SK-N-SH treated with all-trans-retinoic acid at 6 μM for 48 hours (cell line): Measurements from ENCODE around the gene TEC.

Source experiments
- ATAC-seq: fragments of 200-7000 bp; cut with Tn5 transposase; 3 replicates; pipeline ENCODE4 v1.9.1; 2020; ENCODE audit warnings: mild to moderate bottlenecking, moderate library complexity
- ARNTL ChIP-seq: fragments of 450-650 bp; formaldehyde crosslinking; IDR thresholded peaks from 2 replicates; pipeline ENCODE4 v1.5.0; 2020; ENCODE audit warnings: low read depth, mild to moderate bottlenecking, moderate library complexity, borderline replicate concordance
- BACH2 ChIP-seq: fragments of 250-450 bp; sonication (Bioruptor Pico); IDR thresholded peaks from 2 replicates; pipeline ENCODE4 v1.9.0; 2021; ENCODE audit warnings: mild to moderate bottlenecking, borderline replicate concordance
- CSDC2 ChIP-seq: fragments of 250-450 bp; sonication (Bioruptor Pico); IDR thresholded peaks from 2 replicates; pipeline ENCODE4 v1.5.0; 2020; ENCODE audit warnings: mild to moderate bottlenecking, moderate library complexity
- GLIS3 ChIP-seq: fragments of 250-450 bp; sonication (Bioruptor Pico); IDR thresholded peaks from 2 replicates; pipeline ENCODE4 v1.5.0; 2020; ENCODE audit warnings: mild to moderate bottlenecking, moderate library complexity
- ISL1 ChIP-seq: fragments of 250-450 bp; sonication (Bioruptor Pico); IDR thresholded peaks from 2 replicates; pipeline ENCODE4 v2.1.2; 2022; ENCODE audit warnings: mild to moderate bottlenecking, moderate library complexity
- OSR1 ChIP-seq: fragments of 250-450 bp; sonication (Bioruptor Pico); IDR thresholded peaks from 2 replicates; pipeline ENCODE4 v1.8.0; 2022; ENCODE audit warnings: moderate library complexity, mild to moderate bottlenecking, inconsistent platforms
- PATZ1 ChIP-seq: fragments of 250-450 bp; sonication (Bioruptor Pico); IDR thresholded peaks from 2 replicates; pipeline ENCODE4 v1.8.0; 2020; ENCODE audit warnings: mild to moderate bottlenecking, moderate library complexity, borderline replicate concordance
- PPARA ChIP-seq: fragments of 250-450 bp; sonication (Bioruptor Pico); IDR thresholded peaks from 2 replicates; pipeline ENCODE4 v1.5.0; 2020; ENCODE audit warnings: mild to moderate bottlenecking, borderline replicate concordance
- RARB ChIP-seq: fragments of 250-450 bp; sonication (Bioruptor Pico); IDR thresholded peaks from 2 replicates; pipeline ENCODE4 v1.8.0; 2021; ENCODE audit warnings: mild to moderate bottlenecking, moderate library complexity
- TCF4 ChIP-seq: fragments of 250-450 bp; sonication (Bioruptor Pico); IDR thresholded peaks from 2 replicates; pipeline ENCODE4 v1.8.0; 2021; ENCODE audit warnings: mild to moderate bottlenecking, moderate library complexity, borderline replicate concordance
- ZC3H10 ChIP-seq: fragments of 250-450 bp; sonication (Bioruptor Pico); IDR thresholded peaks from 2 replicates; pipeline ENCODE4 v1.5.1; 2021; ENCODE audit warnings: mild to moderate bottlenecking, moderate library complexity
- ZNF565 ChIP-seq: fragments of 450-650 bp; formaldehyde crosslinking; conservative IDR thresholded peaks from 2 replicates; pipeline ENCODE4 v1.5.0; 2020; ENCODE audit warnings: low read depth, mild to moderate bottlenecking, moderate library complexity
- TF ChIP-seq, protein P1 (sequence below): fragments of 250-450 bp; sonication (Bioruptor Pico); IDR thresholded peaks from 2 replicates; pipeline ENCODE4 v1.5.1; 2021; ENCODE audit warnings: mild to moderate bottlenecking, moderate library complexity
- TF ChIP-seq, protein P2 (sequence below): fragments of 250-450 bp; sonication (Bioruptor Pico); IDR thresholded peaks from 2 replicates; pipeline ENCODE4 v1.5.1; 2020; ENCODE audit warnings: low read depth, mild to moderate bottlenecking, moderate library complexity
- TF ChIP-seq, protein P3 (sequence below): fragments of 250-450 bp; sonication (Bioruptor Pico); IDR thresholded peaks from 2 replicates; pipeline ENCODE4 v1.8.0; 2021; ENCODE audit warnings: low read depth, mild to moderate bottlenecking, moderate library complexity, borderline replicate concordance

The TEC gene

GRCh38 chr4:48300004-48300403 is 30.4 kb upstream of the TEC start:
- no peak for TF ChIP-seq BACH2 (CRISPR knock-in tag)
- peak; percentile 59 for TF ChIP-seq ISL1 (CRISPR knock-in tag)
- TF ChIP-seq, protein P1, sequence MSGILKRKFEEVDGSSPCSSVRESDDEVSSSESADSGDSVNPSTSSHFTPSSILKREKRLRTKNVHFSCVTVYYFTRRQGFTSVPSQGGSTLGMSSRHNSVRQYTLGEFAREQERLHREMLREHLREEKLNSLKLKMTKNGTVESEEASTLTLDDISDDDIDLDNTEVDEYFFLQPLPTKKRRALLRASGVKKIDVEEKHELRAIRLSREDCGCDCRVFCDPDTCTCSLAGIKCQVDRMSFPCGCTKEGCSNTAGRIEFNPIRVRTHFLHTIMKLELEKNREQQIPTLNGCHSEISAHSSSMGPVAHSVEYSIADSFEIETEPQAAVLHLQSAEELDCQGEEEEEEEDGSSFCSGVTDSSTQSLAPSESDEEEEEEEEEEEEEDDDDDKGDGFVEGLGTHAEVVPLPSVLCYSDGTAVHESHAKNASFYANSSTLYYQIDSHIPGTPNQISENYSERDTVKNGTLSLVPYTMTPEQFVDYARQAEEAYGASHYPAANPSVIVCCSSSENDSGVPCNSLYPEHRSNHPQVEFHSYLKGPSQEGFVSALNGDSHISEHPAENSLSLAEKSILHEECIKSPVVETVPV (CRISPR knock-in tag) = no peak
- TF ChIP-seq, protein P2, sequence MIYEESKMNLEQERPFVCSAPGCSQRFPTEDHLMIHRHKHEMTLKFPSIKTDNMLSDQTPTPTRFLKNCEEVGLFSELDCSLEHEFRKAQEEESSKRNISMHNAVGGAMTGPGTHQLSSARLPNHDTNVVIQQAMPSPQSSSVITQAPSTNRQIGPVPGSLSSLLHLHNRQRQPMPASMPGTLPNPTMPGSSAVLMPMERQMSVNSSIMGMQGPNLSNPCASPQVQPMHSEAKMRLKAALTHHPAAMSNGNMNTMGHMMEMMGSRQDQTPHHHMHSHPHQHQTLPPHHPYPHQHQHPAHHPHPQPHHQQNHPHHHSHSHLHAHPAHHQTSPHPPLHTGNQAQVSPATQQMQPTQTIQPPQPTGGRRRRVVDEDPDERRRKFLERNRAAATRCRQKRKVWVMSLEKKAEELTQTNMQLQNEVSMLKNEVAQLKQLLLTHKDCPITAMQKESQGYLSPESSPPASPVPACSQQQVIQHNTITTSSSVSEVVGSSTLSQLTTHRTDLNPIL (CRISPR knock-in tag) = no peak
- no peak for TF ChIP-seq OSR1 (CRISPR knock-in tag)
- peak; percentile 86 for ATAC-seq

DNA sequence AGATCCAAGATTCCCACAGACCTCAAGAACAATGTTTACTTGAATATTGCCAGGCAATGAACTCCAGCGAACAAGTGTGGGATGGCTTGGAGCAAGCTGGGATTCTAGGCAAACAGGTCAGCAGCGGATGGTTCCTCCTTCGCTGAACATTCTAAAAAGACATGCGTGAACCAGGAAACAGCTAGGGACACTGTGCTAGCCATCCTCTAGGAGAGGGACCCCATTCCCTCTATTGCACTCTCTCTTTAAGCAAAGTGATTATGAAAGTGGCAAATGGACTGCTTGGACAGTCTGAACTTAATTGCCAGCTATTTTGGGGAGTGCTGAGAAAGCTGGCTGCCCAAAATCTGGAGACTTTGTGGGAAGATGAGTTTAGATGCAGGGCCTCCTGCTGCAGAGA is 29.9 kb upstream of the TEC start:
- ATAC-seq = peak; percentile 60

DNA sequence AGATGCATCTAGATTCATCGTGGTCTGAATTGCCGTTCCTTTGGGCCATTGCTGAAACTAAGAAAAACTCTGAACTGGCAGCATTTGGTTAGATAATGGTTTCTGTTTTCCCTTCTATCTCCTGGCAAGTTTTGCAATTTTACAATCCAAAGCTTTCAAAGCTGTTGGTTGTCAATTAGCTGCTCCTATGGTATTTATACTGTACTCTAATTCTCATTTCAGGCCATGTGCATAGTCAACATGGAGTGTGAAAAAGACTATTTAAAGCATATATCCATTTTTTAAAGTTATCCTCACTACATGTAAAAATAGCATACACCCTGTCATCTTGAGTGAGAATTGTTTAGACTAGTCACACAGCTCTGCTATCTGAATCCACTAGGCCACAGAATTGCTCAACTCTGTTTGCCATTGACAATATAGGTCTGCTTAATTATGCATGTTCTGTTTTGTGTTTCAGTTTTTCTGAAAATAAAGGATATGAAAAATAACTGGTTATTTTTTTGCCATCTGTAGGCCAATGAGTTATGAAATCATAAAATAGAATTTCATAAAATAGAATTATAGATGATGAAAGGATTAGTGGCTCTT is 27.7 kb upstream of the TEC start:
- TF ChIP-seq RARB (CRISPR knock-in tag) = no peak
- no peak for TF ChIP-seq ISL1 (CRISPR knock-in tag)
- TF ChIP-seq ZC3H10 (CRISPR knock-in tag) = no peak
- TF ChIP-seq, protein P3, sequence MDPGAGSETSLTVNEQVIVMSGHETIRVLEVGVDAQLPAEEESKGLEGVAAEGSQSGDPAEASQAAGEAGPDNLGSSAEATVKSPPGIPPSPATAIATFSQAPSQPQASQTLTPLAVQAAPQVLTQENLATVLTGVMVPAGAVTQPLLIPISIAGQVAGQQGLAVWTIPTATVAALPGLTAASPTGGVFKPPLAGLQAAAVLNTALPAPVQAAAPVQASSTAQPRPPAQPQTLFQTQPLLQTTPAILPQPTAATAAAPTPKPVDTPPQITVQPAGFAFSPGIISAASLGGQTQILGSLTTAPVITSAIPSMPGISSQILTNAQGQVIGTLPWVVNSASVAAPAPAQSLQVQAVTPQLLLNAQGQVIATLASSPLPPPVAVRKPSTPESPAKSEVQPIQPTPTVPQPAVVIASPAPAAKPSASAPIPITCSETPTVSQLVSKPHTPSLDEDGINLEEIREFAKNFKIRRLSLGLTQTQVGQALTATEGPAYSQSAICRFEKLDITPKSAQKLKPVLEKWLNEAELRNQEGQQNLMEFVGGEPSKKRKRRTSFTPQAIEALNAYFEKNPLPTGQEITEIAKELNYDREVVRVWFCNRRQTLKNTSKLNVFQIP (CRISPR knock-in tag) = no peak
- TF ChIP-seq ZNF565 = no peak
- TF ChIP-seq ARNTL (CRISPR knock-in tag) = no peak
- TF ChIP-seq GLIS3 (CRISPR knock-in tag) = no peak
- no peak for TF ChIP-seq CSDC2 (CRISPR knock-in tag)
- TF ChIP-seq OSR1 (CRISPR knock-in tag) = no peak
- no peak for TF ChIP-seq TCF4 (CRISPR knock-in tag)
- TF ChIP-seq, protein P2 (CRISPR knock-in tag) = no peak
- no peak for TF ChIP-seq PPARA (CRISPR knock-in tag)
- no peak for TF ChIP-seq BACH2 (CRISPR knock-in tag)
- TF ChIP-seq PATZ1 (CRISPR knock-in tag) = no peak
- TF ChIP-seq, all 23 proteins: peak for 0
- ATAC-seq = no peak

More for the DNA sequence above, 29.9 kb upstream of the TEC start:
- TF ChIP-seq, protein P1 (CRISPR knock-in tag) = no peak
- TF ChIP-seq, protein P3 (CRISPR knock-in tag) = no peak
